Endothelial cell of umbilical vein (primary cell): ENCODE measurements around the gene TLCD5. TPM values are rescaled to one million over a fixed set of nuclear protein-coding genes. Genes with fewer than 3 reads are reported as not detected.

ENCODE experiments used
- BruUV-seq: library from RNA; stranded (reverse); fragments of 400-500 nt; replicated peaks from 2 replicates; lab custom pipeline; 2021; lab: Mats Ljungman, UMichigan
- CTCF ChIA-PET: fragments of 300-600, 350-600 bp; sonication (Branson Sonifier 250); formaldehyde crosslinking; loops from one replicate; lab custom pipeline; 2021; ENCODE audit warnings: antibody characterized with exemption, inconsistent platforms; lab: Charles Lee
- POLR2A ChIA-PET: fragments of 300-600, 350-600 bp; sonication (Branson Sonifier 250); formaldehyde crosslinking; loops from one replicate; lab custom pipeline; 2021; ENCODE audit warnings: antibody characterized with exemption, inconsistent platforms; lab: Charles Lee
- DNase-seq: peaks from one replicate; pipeline ENCODE4 v3.0.0-alpha.2; 2011; ENCODE audit warnings: low read depth, low spot score
- FAIRE-seq: peaks from 2 replicates; lab custom pipeline; 2011; peaks lifted over from hg19 to GRCh38; lab: Jason Lieb, UNC
- H2AFZ ChIP-seq: 2 replicates; pipeline ENCODE4 v1.6.0; 2012; ENCODE audit warnings: low read depth, low read length, control low read depth, inconsistent platforms
- H3K27ac ChIP-seq: 2 replicates; pipeline ENCODE4 v1.5.1; 2011; ENCODE audit warnings: low read depth, mild to moderate bottlenecking, control low read depth, low read length, moderate library complexity; ENCODE audit not compliant: insufficient read depth
- H3K27me3 ChIP-seq, 2 experiments: 2 replicates each; pipeline versions ENCODE4 v1.6.0 to v1.6.1; 2011; ENCODE audit warnings: low read length in 2 of 2, mixed read lengths in 1 of 2; ENCODE audit not compliant: control insufficient read depth in 2 of 2, insufficient read depth in 2 of 2
- H3K36me3 ChIP-seq, 2 experiments: 2 replicates in 1 of 2; 3 replicates in 1 of 2; pipeline ENCODE4 v1.5.1; 2011; ENCODE audit warnings: low read length in 2 of 2, mild to moderate bottlenecking in 1 of 2, moderate library complexity in 1 of 2; ENCODE audit not compliant: control insufficient read depth in 2 of 2, insufficient read depth in 2 of 2; ENCODE audit errors: extremely low read depth in 1 of 2
- H3K4me1 ChIP-seq: 3 replicates; pipeline ENCODE4 v1.5.1; 2011; ENCODE audit warnings: mild to moderate bottlenecking, low read length; ENCODE audit not compliant: control insufficient read depth, insufficient read depth; ENCODE audit errors: extremely low read depth
- H3K4me2 ChIP-seq: 2 replicates; pipeline ENCODE4 v1.6.1; 2011; ENCODE audit warnings: low read length, control low read depth, mixed read lengths; ENCODE audit not compliant: insufficient read depth
- H3K4me3 ChIP-seq, 3 experiments: fragments of 200-600 bp in 1 of 3; sonication (generic), shearing (Covaris generic) in 1 of 3; replicated peaks in 1 of 3; 2 replicates each; pipeline ENCODE4 v1.5.1; 2011 to 2016; ENCODE audit warnings: control low read depth in 3 of 3, low read length in 3 of 3, mild to moderate bottlenecking in 2 of 3, inconsistent platforms in 1 of 3, low read depth in 1 of 3, moderate library complexity in 1 of 3; ENCODE audit not compliant: insufficient read depth in 1 of 3
- H3K79me2 ChIP-seq: 2 replicates; pipeline ENCODE4 v1.6.0; 2012; ENCODE audit warnings: low read length, inconsistent platforms; ENCODE audit not compliant: control insufficient read depth, insufficient read depth
- H3K9ac ChIP-seq: replicated peaks from 2 replicates; pipeline ENCODE3; 2011; ENCODE audit warnings: low read length, control low read depth; ENCODE audit not compliant: insufficient read depth; ENCODE audit errors: extremely low read depth
- H3K9me1 ChIP-seq: replicated peaks from 3 replicates; pipeline ENCODE4 v1.6.0; 2011; ENCODE audit warnings: mild to moderate bottlenecking, low read length; ENCODE audit not compliant: control insufficient read depth, insufficient read depth; ENCODE audit errors: extremely low read depth
- H3K9me3 ChIP-seq: replicated peaks from 2 replicates; pipeline ENCODE4 v1.5.1; 2012; ENCODE audit warnings: low read length, inconsistent platforms; ENCODE audit not compliant: control insufficient read depth, insufficient read depth
- H4K20me1 ChIP-seq: replicated peaks from 2 replicates; pipeline ENCODE3; 2011; ENCODE audit warnings: mild to moderate bottlenecking, low read length; ENCODE audit not compliant: control insufficient read depth, insufficient read depth; ENCODE audit errors: extremely low read depth
- EZH2 ChIP-seq: IDR thresholded peaks from 2 replicates; pipeline ENCODE4 v1.6.1; 2012; ENCODE audit warnings: borderline replicate concordance, low read depth, mild to moderate bottlenecking, moderate library complexity, low read length, inconsistent platforms; ENCODE audit not compliant: severe bottlenecking
- FOS ChIP-seq: IDR thresholded peaks from 2 replicates; pipeline ENCODE4 v1.6.1; 2011; ENCODE audit warnings: mild to moderate bottlenecking, low read length, moderate library complexity, borderline replicate concordance; ENCODE audit not compliant: insufficient read depth
- GATA2 ChIP-seq: IDR thresholded peaks from 2 replicates; pipeline ENCODE4 v1.7.0; 2011; ENCODE audit warnings: low read depth, mild to moderate bottlenecking, moderate library complexity, mixed read lengths, low read length; ENCODE audit not compliant: insufficient read length, insufficient read depth
- JUN ChIP-seq: IDR thresholded peaks from 2 replicates; pipeline ENCODE4 v1.6.1; 2011; ENCODE audit warnings: borderline replicate concordance, low read depth; ENCODE audit not compliant: insufficient read length, insufficient read depth
- MYC ChIP-seq: IDR thresholded peaks from one replicate; pipeline ENCODE4 v1.6.1; 2011; ENCODE audit warnings: mild to moderate bottlenecking, low read depth, low read length
- POLR2A ChIP-seq: IDR thresholded peaks from 2 replicates; pipeline ENCODE4 v1.6.1; 2012; ENCODE audit warnings: low read depth, mild to moderate bottlenecking, control low read depth, low read length
- POLR2AphosphoS5 ChIP-seq: IDR thresholded peaks from 2 replicates; pipeline ENCODE4 v1.6.1; 2012; ENCODE audit warnings: low read depth, mild to moderate bottlenecking, control low read depth, low read length, moderate library complexity; ENCODE audit not compliant: insufficient read depth
- dilution Hi-C: fragments of 300-500 bp; cut with MboI; formaldehyde crosslinking; loops from one replicate; pipeline ENCODE4 v1.15.0; 2019; ENCODE audit warnings: low sequenced_read_pairs; ENCODE audit not compliant: extremely low pct_ligation_motif_present
- intact Hi-C: fragments of 100-400 bp; cut with micrococcal nuclease; formaldehyde crosslinking; loops from one replicate; pipeline ENCODE4 v1.10.0; 2022
- polyA plus RNA-seq, 4 experiments: library from polyadenylated mRNA; depleted of rRNA in 3 of 4; stranded (reverse) in 3 of 4; unstranded in 1 of 4; fragments of >200 nt; gene quantifications; 2 replicates each; pipeline versions ENCODE4 v1.2.1 to v1.2.3, GENCODE V29; 2011 to 2012; ENCODE audit warnings: missing spikeins in 1 of 4
- total RNA-seq: library from RNA; stranded (reverse); gene quantifications from 2 replicates; pipeline ENCODE4 v1.2.3, GENCODE V29; 2021
- TF ChIP-seq, protein P1 (sequence below), 2 donors: IDR thresholded peaks; 1 replicate in 1 of 2; 2 replicates in 1 of 2; pipeline ENCODE4 v1.5.1; 2011; ENCODE audit warnings: low read length in 2 of 2, mild to moderate bottlenecking in 2 of 2, moderate library complexity in 2 of 2, control low read depth in 1 of 2, inconsistent platforms in 1 of 2, low read depth in 1 of 2; ENCODE audit not compliant: insufficient read depth in 1 of 2; ENCODE audit errors: extremely low read depth in 1 of 2
- TF ChIP-seq, protein P2 (sequence below): IDR thresholded peaks from 2 replicates; pipeline ENCODE4 v1.6.1; 2011; ENCODE audit not compliant: insufficient read depth, insufficient read length

Gene TLCD5
- total and polyA plus RNA-seq, 2 donors (not counting 3 experiments of a cell fraction or from before 2014, with no cell fraction given): 6.3 to 9.7 TPM

GRCh38 chr11:120375076-120375475, 50.0 kb downstream of the TLCD5 start:
- CTCF ChIA-PET: interaction anchor here (0.7 to 1.6 kb wide), 6 partner anchors 9 to 340 kb away, joined by 3 to 5 read pairs (median 3); no protein-coding TSS in a partner anchor
- Histone ChIP-seq H3K4me3 (no peak overlapping the region), H3K4me2 (no peak overlapping the region), H3K79me2 (peaks cover 96% of the 10 kb centered on the region), H3K9ac (no peak overlapping the region), H3K27ac (no peak overlapping the region), H4K20me1 (peaks cover 18% of the 10 kb centered on the region), H3K9me3 (no peaks in the 10 kb centered on the region), H3K27me3 (no peaks in the 10 kb centered on the region), H3K36me3 (no peaks in the 10 kb centered on the region), H2AFZ (no peak overlapping the region), H3K9me1 (peaks cover 2% of the 10 kb centered on the region), H3K4me1 (peaks cover 2% of the 10 kb centered on the region)
- no TSS peak for BruUV-seq
- dilution Hi-C loops (no loop called here), intact Hi-C loops (loop anchor here (2.0 kb wide), 1 partner anchor 16 kb away; no protein-coding TSS in a partner anchor)
- DNase-seq (peak; percentile 20), FAIRE-seq (no peak)
- TF ChIP-seq, protein P1, sequence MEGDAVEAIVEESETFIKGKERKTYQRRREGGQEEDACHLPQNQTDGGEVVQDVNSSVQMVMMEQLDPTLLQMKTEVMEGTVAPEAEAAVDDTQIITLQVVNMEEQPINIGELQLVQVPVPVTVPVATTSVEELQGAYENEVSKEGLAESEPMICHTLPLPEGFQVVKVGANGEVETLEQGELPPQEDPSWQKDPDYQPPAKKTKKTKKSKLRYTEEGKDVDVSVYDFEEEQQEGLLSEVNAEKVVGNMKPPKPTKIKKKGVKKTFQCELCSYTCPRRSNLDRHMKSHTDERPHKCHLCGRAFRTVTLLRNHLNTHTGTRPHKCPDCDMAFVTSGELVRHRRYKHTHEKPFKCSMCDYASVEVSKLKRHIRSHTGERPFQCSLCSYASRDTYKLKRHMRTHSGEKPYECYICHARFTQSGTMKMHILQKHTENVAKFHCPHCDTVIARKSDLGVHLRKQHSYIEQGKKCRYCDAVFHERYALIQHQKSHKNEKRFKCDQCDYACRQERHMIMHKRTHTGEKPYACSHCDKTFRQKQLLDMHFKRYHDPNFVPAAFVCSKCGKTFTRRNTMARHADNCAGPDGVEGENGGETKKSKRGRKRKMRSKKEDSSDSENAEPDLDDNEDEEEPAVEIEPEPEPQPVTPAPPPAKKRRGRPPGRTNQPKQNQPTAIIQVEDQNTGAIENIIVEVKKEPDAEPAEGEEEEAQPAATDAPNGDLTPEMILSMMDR (IDR thresholded peaks at IDR 0.05; ENCODE audit: extremely low read depth in 1 of 2, insufficient read depth in 1 of 2, low read depth in 1 of 2, low read length in 2 of 2): no peak
- TF ChIP-seq MYC: no peak
- POLR2A ChIA-PET: no interaction called here

- H3K4me2 ChIP-seq: no peak overlapping the region
- no peak overlapping the region for H3K27ac ChIP-seq
- no peak for FAIRE-seq
- no peak for DNase-seq
- TF ChIP-seq, protein P2, sequence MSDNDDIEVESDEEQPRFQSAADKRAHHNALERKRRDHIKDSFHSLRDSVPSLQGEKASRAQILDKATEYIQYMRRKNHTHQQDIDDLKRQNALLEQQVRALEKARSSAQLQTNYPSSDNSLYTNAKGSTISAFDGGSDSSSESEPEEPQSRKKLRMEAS: no peak
- TF ChIP-seq MYC: no peak
- TF ChIP-seq JUN: no peak
- TF ChIP-seq GATA2: no peak
- no peak for TF ChIP-seq POLR2A
- TF ChIP-seq POLR2AphosphoS5: no peak
- no peak for TF ChIP-seq FOS
- TF ChIP-seq, protein P1 (IDR thresholded peaks at IDR 0.05; ENCODE audit: extremely low read depth in 1 of 2, insufficient read depth in 1 of 2, low read depth in 1 of 2, low read length in 2 of 2): no peak
- no peak for TF ChIP-seq EZH2
- intact Hi-C loops: no loop called here
- H3K27me3 ChIP-seq: no peaks in the 10 kb centered on the region
- peaks cover 23% of the 10 kb centered on the region for H4K20me1 ChIP-seq
- POLR2A ChIA-PET: interaction anchor here (0.5 to 0.6 kb wide), 3 partner anchors 12 to 164 kb away, joined by 3 read pairs; no protein-coding TSS in a partner anchor
- H3K36me3 ChIP-seq: no peaks in the 10 kb centered on the region
- BruUV-seq: no TSS peak
- no peaks in the 10 kb centered on the region for H3K9me3 ChIP-seq
- H3K9me1 ChIP-seq: peaks cover 2% of the 10 kb centered on the region
- no peak overlapping the region for H3K9ac ChIP-seq
- CTCF ChIA-PET: interaction anchor here (0.6 to 1.1 kb wide), 3 partner anchors 9 to 52 kb away, joined by 3 read pairs; no protein-coding TSS in a partner anchor
- H3K79me2 ChIP-seq: peaks cover 96% of the 10 kb centered on the region
- dilution Hi-C loops: no loop called here
- H3K4me3 ChIP-seq: no peak overlapping the region
- H3K4me1 ChIP-seq: no peaks in the 10 kb centered on the region
- no peak overlapping the region for H2AFZ ChIP-seq
These were observed 51.6 kb downstream of the TLCD5 start for GRCh38 chr11:120376547-120377182.
